IMR-90 (cell line): ENCODE results near the gene BSDC1.

Experiments
- CHD1 ChIP-seq: IDR thresholded peaks from 2 replicates; pipeline ENCODE4 v1.6.1; 2012; ENCODE audit warnings: low read depth, low read length, improper control_type of control experiment
- CTCF ChIP-seq: conservative IDR thresholded peaks from 2 replicates; pipeline ENCODE4 v1.5.1; 2012; ENCODE audit warnings: mild to moderate bottlenecking, low read depth, low read length, improper control_type of control experiment
- MAZ ChIP-seq: IDR thresholded peaks from 2 replicates; pipeline ENCODE4 v1.6.1; 2012; ENCODE audit warnings: low read depth, mild to moderate bottlenecking, low read length, improper control_type of control experiment, moderate library complexity, borderline replicate concordance
- SMC3 ChIP-seq: fragments of 150-350 bp; IDR thresholded peaks from 2 replicates; pipeline ENCODE4 v1.6.1; 2016; ENCODE audit warnings: low read depth, mild to moderate bottlenecking, antibody characterized with exemption, low read length, moderate library complexity

- TF ChIP-seq CHD1 = no peak
- TF ChIP-seq CTCF = no peak
- TF ChIP-seq SMC3 = no peak
- TF ChIP-seq MAZ = no peak
These were observed 75.9 kb downstream of the BSDC1 start for GRCh38 chr1:32318127-32318869.
